Activated CD4-positive, alpha-beta T cell treated with anti-CD3 and anti-CD28 coated beads, Interleukin-2, amount 10 ng/mL, durations not matched to agents 7 days and 5 days (primary cell): ENCODE results near the gene AVPR2. TPM values are rescaled to one million over a fixed set of nuclear protein-coding genes. Genes with fewer than 3 reads are reported as not detected.

Source experiments
- total RNA-seq, 2 experiments: library from RNA; stranded (reverse); gene quantifications; one replicate each; pipeline ENCODE4 v1.2.3, GENCODE V29; 2021

Gene AVPR2
- total RNA-seq, 2 experiments from 2014 or later = not detected

Other genes with a start within 250 kb of the AVPR2 start
- not detected for gene PNCK, start 230.9 kb upstream of the AVPR2 start, total RNA-seq
- gene SLC6A8, start 216.7 kb upstream of the AVPR2 start, total RNA-seq = under 1 TPM; 0.65 to 0.69 TPM
- 100 to 1,000 TPM; 142 to 148 TPM for gene BCAP31, start 180.3 kb upstream of the AVPR2 start, total RNA-seq
- 10 to 100 TPM; 15.4 to 16.0 TPM for gene ABCD1, start 179.8 kb upstream of the AVPR2 start, total RNA-seq
- under 1 TPM; 0.23 to 0.35 TPM for gene PLXNB3, start 140.4 kb upstream of the AVPR2 start, total RNA-seq
- not detected for gene SRPK3, start 123.6 kb upstream of the AVPR2 start, total RNA-seq
- gene IDH3G, start 110.3 kb upstream of the AVPR2 start, total RNA-seq = 10 to 100 TPM; 60.1 to 64.8 TPM
- 100 to 1,000 TPM; 193 to 203 TPM for gene SSR4, start 110.0 kb upstream of the AVPR2 start, total RNA-seq
- gene PDZD4, start 74.1 kb upstream of the AVPR2 start, total RNA-seq = under 1 TPM; 0.32 to 0.60 TPM
- gene L1CAM, start 18.5 kb upstream of the AVPR2 start, total RNA-seq = 1 to 10 TPM; 1.9 to 2.1 TPM
- 100 to 1,000 TPM; 303 to 334 TPM for gene ARHGAP4, start 21.6 kb downstream of the AVPR2 start, total RNA-seq
- gene NAA10, start 30.4 kb downstream of the AVPR2 start, total RNA-seq = 10 to 100 TPM; 72.9 to 83.2 TPM
- 10 to 100 TPM; 14.2 to 16.5 TPM for gene RENBP, start 40.0 kb downstream of the AVPR2 start, total RNA-seq
- 100 to 1,000 TPM; 116 to 121 TPM for gene HCFC1, start 67.1 kb downstream of the AVPR2 start, total RNA-seq
- 1 to 10 TPM; 7.9 to 8.5 TPM for gene TMEM187, start 68.1 kb downstream of the AVPR2 start, total RNA-seq
- 100 to 1,000 TPM; 107 to 112 TPM for gene IRAK1, start 115.2 kb downstream of the AVPR2 start, total RNA-seq
- gene MECP2, start 193.0 kb downstream of the AVPR2 start, total RNA-seq = 10 to 100 TPM; 64.2 to 72.4 TPM
- gene OPN1LW, start 239.6 kb downstream of the AVPR2 start, total RNA-seq = not detected